ENCODE data around the gene CDC25B. TPM values are rescaled to one million over a fixed set of nuclear protein-coding genes. Genes with fewer than 3 reads are reported as not detected.

The CDC25B gene
- total and polyA plus RNA-seq, 2 of the 13 experiments (the other 11 are each of a cell fraction or from before 2014, with no cell fraction given) = 14.5 to 19.4 TPM

- no peak for TF ChIP-seq HCFC1 (IDR thresholded peaks at IDR 0.05; ENCODE audit: low read depth, low read length)
- no peak for TF ChIP-seq ZNF121 (CRISPR knock-in tag; IDR thresholded peaks at IDR 0.05)
- no peak for TF ChIP-seq CENPX (CRISPR knock-in tag; IDR thresholded peaks at IDR 0.05)
- TF ChIP-seq ZNF740 (CRISPR knock-in tag; IDR thresholded peaks at IDR 0.05) = no peak
- no peak for TF ChIP-seq ZNF101 (CRISPR knock-in tag; IDR thresholded peaks at IDR 0.05; ENCODE audit: borderline replicate concordance, low read depth)
- TF ChIP-seq SMYD3 (CRISPR knock-in tag; IDR thresholded peaks at IDR 0.05) = no peak
- no peak for TF ChIP-seq ZNF326 (CRISPR knock-in tag; IDR thresholded peaks at IDR 0.05; ENCODE audit: borderline replicate concordance)
- no peak for TF ChIP-seq KLF15 (CRISPR knock-in tag; IDR thresholded peaks at IDR 0.05; ENCODE audit: borderline replicate concordance)
- no peak for TF ChIP-seq KDM4B (CRISPR knock-in tag; IDR thresholded peaks at IDR 0.05)
- peak; percentile 20; the same call in 1 of the 2 replicates for TF ChIP-seq HBP1 (CRISPR knock-in tag; IDR thresholded peaks at IDR 0.05; ENCODE audit: low read depth)
- TF ChIP-seq ZBTB21 (CRISPR knock-in tag; IDR thresholded peaks at IDR 0.05) = no peak
- TF ChIP-seq SP5 (CRISPR knock-in tag; IDR thresholded peaks at IDR 0.05; ENCODE audit: borderline replicate concordance, low read depth) = no peak
- TF ChIP-seq ARID2 (CRISPR knock-in tag; IDR thresholded peaks at IDR 0.05; ENCODE audit: borderline replicate concordance) = peak; percentile 45; the same call in 1 of the 2 replicates
- TF ChIP-seq, protein P1, sequence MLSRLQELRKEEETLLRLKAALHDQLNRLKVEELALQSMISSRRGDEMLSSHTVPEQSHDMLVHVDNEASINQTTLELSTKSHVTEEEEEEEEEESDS (CRISPR knock-in tag; IDR thresholded peaks at IDR 0.05; ENCODE audit: borderline replicate concordance) = 0 out of 2 replicates have a peak, but pooled peaks have one; percentile 47
- no peak for TF ChIP-seq MBNL3 (CRISPR knock-in tag; conservative IDR thresholded peaks at IDR 0.05)
- no peak for TF ChIP-seq ZNF225 (CRISPR knock-in tag; IDR thresholded peaks at IDR 0.05)
- TF ChIP-seq ZNF256 (CRISPR knock-in tag; conservative IDR thresholded peaks at IDR 0.05) = no peak
- TF ChIP-seq MAFG (CRISPR knock-in tag; IDR thresholded peaks at IDR 0.05) = no peak
- TF ChIP-seq ZNF253 (CRISPR knock-in tag; IDR thresholded peaks at IDR 0.05; ENCODE audit: borderline replicate concordance) = 0 out of 2 replicates have a peak, but pooled peaks have one; percentile 32
- TF ChIP-seq ZNF773 (CRISPR knock-in tag; IDR thresholded peaks at IDR 0.05; ENCODE audit: borderline replicate concordance) = no peak
- TF ChIP-seq, protein P2, sequence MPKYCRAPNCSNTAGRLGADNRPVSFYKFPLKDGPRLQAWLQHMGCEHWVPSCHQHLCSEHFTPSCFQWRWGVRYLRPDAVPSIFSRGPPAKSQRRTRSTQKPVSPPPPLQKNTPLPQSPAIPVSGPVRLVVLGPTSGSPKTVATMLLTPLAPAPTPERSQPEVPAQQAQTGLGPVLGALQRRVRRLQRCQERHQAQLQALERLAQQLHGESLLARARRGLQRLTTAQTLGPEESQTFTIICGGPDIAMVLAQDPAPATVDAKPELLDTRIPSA (CRISPR knock-in tag; IDR thresholded peaks at IDR 0.05; ENCODE audit: borderline replicate concordance) = no peak
- no peak for TF ChIP-seq ZNF441 (CRISPR knock-in tag; IDR thresholded peaks at IDR 0.05; ENCODE audit: borderline replicate concordance)
- no peak for TF ChIP-seq ZNF263 (CRISPR knock-in tag; IDR thresholded peaks at IDR 0.05)
- no peak for TF ChIP-seq MAZ (IDR thresholded peaks at IDR 0.05; ENCODE audit: borderline replicate concordance, low read depth, low read length)
- no peak for TF ChIP-seq MAZ (CRISPR knock-in tag; IDR thresholded peaks at IDR 0.05; ENCODE audit: low read depth)
- TF ChIP-seq DRAP1 (CRISPR knock-in tag; IDR thresholded peaks at IDR 0.05) = no peak
- TF ChIP-seq ZNF780A (CRISPR knock-in tag; IDR thresholded peaks at IDR 0.05) = no peak
- 0 out of 2 replicates have a peak, but pooled peaks have one; percentile 38 for TF ChIP-seq ZNF704 (CRISPR knock-in tag; IDR thresholded peaks at IDR 0.05; ENCODE audit: borderline replicate concordance)
- TF ChIP-seq ZNF749 (CRISPR knock-in tag; IDR thresholded peaks at IDR 0.05; ENCODE audit: borderline replicate concordance) = no peak
Observed at GRCh38 chr20:3797226-3797545, 1.1 kb downstream of the CDC25B start (continued).

Measured in HepG2 (cell line).